Fibroblast of the aortic adventitia (primary cell): Measurements from ENCODE around the gene MRFAP1L1. TPM values are rescaled to one million over a fixed set of nuclear protein-coding genes. Genes with fewer than 3 reads are reported as not detected.

Experiments
- DNase-seq: peaks from one replicate; pipeline ENCODE4 v3.0.0-alpha.2; 2010; ENCODE audit warnings: low read depth
- H3K4me3 ChIP-seq: 2 replicates; pipeline ENCODE4 v1.5.1; 2011; ENCODE audit warnings: low read depth, mild to moderate bottlenecking, control low read depth, low read length, moderate library complexity
- CTCF ChIP-seq: IDR thresholded peaks from 2 replicates; pipeline ENCODE4 v1.5.1; 2011; ENCODE audit warnings: mild to moderate bottlenecking, low read length, control low read depth, inconsistent platforms; ENCODE audit not compliant: insufficient read depth
- total RNA-seq: library from RNA; depleted of rRNA; stranded (reverse); fragments of >200 nt; gene quantifications from 2 replicates; pipeline ENCODE4 v1.2.3, GENCODE V29; 2012; ENCODE audit warnings: low replicate concordance

Gene MRFAP1L1
- total RNA-seq, 1 donor: 48.8 TPM

- DNase-seq: no peak
- no peak for TF ChIP-seq CTCF
- no peak overlapping the region for H3K4me3 ChIP-seq
Observed at GRCh38 chr4:6752486-6752829, 42.8 kb upstream of the MRFAP1L1 start.

- TF ChIP-seq CTCF: no peak
- no peak for DNase-seq
- no peak overlapping the region for H3K4me3 ChIP-seq
Observed at GRCh38 chr4:6751611-6752485, 42.2 kb upstream of the MRFAP1L1 start.

- DNase-seq: no peak
- no peak overlapping the region for H3K4me3 ChIP-seq
- TF ChIP-seq CTCF: no peak
Observed at GRCh38 chr4:6750286-6751221, 40.9 kb upstream of the MRFAP1L1 start.

- peak; percentile 48 for DNase-seq
- no peak for TF ChIP-seq CTCF
- H3K4me3 ChIP-seq: no peak overlapping the region
Observed at GRCh38 chr4:6749340-6750171, 39.9 kb upstream of the MRFAP1L1 start.

GRCh38 chr4:6748286-6748685 is 38.6 kb upstream of the MRFAP1L1 start:
- no peak overlapping the region for H3K4me3 ChIP-seq
- no peak for TF ChIP-seq CTCF
- DNase-seq: no peak
